Testis (tissue), 3 donors: ENCODE results near the gene ANK2. TPM values are rescaled to one million over a fixed set of nuclear protein-coding genes. Genes with fewer than 3 reads are reported as not detected.

ENCODE experiments used
- DNase-seq: peaks from one replicate; pipeline ENCODE4 v3.0.0-alpha.2; 2019
- H3K27ac ChIP-seq, 2 donors: fragments of 200-600 bp; sonication (generic); one replicate each; pipeline ENCODE4 v1.5.1; 2019
- H3K27me3 ChIP-seq: fragments of 200-600 bp; sonication (generic); one replicate; pipeline ENCODE4 v1.5.1; 2019
- H3K36me3 ChIP-seq: fragments of 200-600 bp; sonication (generic); one replicate; pipeline ENCODE4 v1.5.1; 2017; ENCODE audit warnings: low read depth; ENCODE audit errors: missing control alignments
- H3K4me1 ChIP-seq: fragments of 200-600 bp; sonication (generic); one replicate; pipeline ENCODE4 v1.5.1; 2019
- H3K4me3 ChIP-seq, 2 donors: fragments of 200-600 bp; sonication (generic); one replicate each; pipeline ENCODE4 v1.5.1; 2017 to 2019
- H3K9me3 ChIP-seq: fragments of 200-600 bp; sonication (generic); one replicate; pipeline ENCODE4 v1.5.1; 2017
- POLR2A ChIP-seq: fragments of 450-650 bp; IDR thresholded peaks from one replicate; pipeline ENCODE4 v1.6.1; 2017; ENCODE audit warnings: antibody characterized with exemption, mild to moderate bottlenecking, moderate library complexity
- WGBS, 2 donors: methylation state at CpG; one replicate each; pipeline ENCODE4 v1.1.5; 2018; 5-methylcytosine and 5-hydroxymethylcytosine counted together
- intact Hi-C: fragments of 100-400 bp; cut with DNase I; formaldehyde crosslinking; loops from one replicate; pipeline ENCODE4 v1.15.1; 2023; ENCODE audit warnings: low total_unique reads
- microRNA counts, 2 donors: library from miRNA; unstranded; fragments of <30 nt; microRNA quantifications; one replicate each; lab custom pipeline; 2016
- microRNA-seq, 2 donors: library from miRNA; unstranded; fragments of <30 nt; microRNA quantifications; one replicate each; pipeline ENCODE4, GENCODE V29; 2016; ENCODE audit warnings: borderline number of aligned reads in 2 of 2, borderline replicate concordance in 1 of 2
- polyA plus RNA-seq: library from polyadenylated mRNA; stranded (reverse); fragments of 350-450 nt; fragmentation: Illumina TruSeq; extraction: RNeasy Lipid Tissue Mini Kit (QIAGEN cat#74804); gene quantifications from one replicate; pipeline ENCODE4 v1.2.3, GENCODE V29; 2014; ENCODE audit warnings: low read depth, low replicate concordance; ENCODE audit not compliant: insufficient read depth
- small RNA-seq, 2 donors: library from RNA; depleted of rRNA; stranded (forward); fragments of <200 nt; gene quantifications; one replicate each; pipeline ENCODE3, GENCODE V24; 2016
- total RNA-seq, 2 donors: library from RNA; depleted of rRNA; stranded (reverse); fragments of >200 nt; gene quantifications; one replicate each; pipeline ENCODE4 v1.2.3, GENCODE V29; 2016
- TF ChIP-seq, protein P1 (sequence below), 3 experiments: fragments of 450-650 bp in 2 of 3; fragments of 200-600 bp in 1 of 3; sonication (generic) in 1 of 3; IDR thresholded peaks; one replicate each; pipeline ENCODE4 v1.5.1; 2016 to 2019; ENCODE audit warnings: antibody characterized with exemption in 3 of 3, mild to moderate bottlenecking in 2 of 3, moderate library complexity in 1 of 3

ANK2 gene
- total and polyA plus RNA-seq, 3 donors from 2014 or later, result 28.0 to 40.0 (median 28.6) TPM

DNA sequence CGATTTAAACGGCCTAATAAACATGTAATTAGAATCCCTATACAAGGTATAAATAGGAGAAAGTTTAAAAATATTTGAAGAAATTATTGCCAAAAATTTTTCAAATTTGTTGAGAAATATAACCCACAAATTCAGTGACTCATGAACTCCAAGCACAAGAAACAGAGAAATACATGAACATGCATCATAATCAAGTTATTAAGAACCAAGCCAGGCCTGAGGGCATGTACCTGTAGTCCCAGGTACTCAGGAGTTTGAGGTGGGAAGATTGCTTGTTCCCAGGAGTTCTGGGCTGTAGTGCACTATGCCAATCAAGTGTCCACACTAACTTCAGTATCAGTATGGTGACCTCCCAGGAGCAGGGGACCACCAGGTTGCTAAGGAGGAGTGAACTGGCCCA is 370.2 kb downstream of the ANK2 start:
- 92 to 96% methylated on average over 2 of the region's 2 CpGs for WGBS, 2 donors
- no peaks in the 10 kb centered on the region for H3K27me3 ChIP-seq
- no peak for DNase-seq
- no peak overlapping the region for H3K4me3 ChIP-seq
- no peak for TF ChIP-seq POLR2A
- TF ChIP-seq, protein P1, sequence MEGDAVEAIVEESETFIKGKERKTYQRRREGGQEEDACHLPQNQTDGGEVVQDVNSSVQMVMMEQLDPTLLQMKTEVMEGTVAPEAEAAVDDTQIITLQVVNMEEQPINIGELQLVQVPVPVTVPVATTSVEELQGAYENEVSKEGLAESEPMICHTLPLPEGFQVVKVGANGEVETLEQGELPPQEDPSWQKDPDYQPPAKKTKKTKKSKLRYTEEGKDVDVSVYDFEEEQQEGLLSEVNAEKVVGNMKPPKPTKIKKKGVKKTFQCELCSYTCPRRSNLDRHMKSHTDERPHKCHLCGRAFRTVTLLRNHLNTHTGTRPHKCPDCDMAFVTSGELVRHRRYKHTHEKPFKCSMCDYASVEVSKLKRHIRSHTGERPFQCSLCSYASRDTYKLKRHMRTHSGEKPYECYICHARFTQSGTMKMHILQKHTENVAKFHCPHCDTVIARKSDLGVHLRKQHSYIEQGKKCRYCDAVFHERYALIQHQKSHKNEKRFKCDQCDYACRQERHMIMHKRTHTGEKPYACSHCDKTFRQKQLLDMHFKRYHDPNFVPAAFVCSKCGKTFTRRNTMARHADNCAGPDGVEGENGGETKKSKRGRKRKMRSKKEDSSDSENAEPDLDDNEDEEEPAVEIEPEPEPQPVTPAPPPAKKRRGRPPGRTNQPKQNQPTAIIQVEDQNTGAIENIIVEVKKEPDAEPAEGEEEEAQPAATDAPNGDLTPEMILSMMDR (IDR thresholded peaks at IDR 0.05), result no peak
- H3K27ac ChIP-seq, result no peak overlapping the region
- intact Hi-C loops, result no loop called here
- H3K4me1 ChIP-seq, result no peaks in the 10 kb centered on the region
- no peaks in the 10 kb centered on the region for H3K9me3 ChIP-seq
- no peaks in the 10 kb centered on the region for H3K36me3 ChIP-seq

DNA sequence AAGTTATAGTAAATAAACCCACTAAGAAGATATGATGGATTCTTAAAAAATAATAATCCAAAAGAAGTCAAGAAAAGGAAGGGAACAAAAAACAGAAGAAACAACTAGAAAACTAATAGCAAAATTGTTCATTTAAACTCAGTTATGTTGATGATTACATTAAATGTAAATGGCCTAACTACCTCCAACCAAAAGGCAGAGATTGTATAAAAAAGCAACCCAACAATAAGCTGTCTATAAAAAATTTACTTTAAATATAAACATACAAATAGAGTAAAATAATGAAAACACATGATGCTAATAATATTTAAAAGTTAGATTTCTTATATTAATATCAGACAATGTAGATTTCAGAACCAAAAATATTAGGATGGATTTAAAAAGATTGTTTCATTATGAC is 371.5 kb downstream of the ANK2 start:
- Histone ChIP-seq H3K36me3 (no peaks in the 10 kb centered on the region), H3K27me3 (no peaks in the 10 kb centered on the region), H3K9me3 (no peaks in the 10 kb centered on the region), H3K27ac (no peak overlapping the region), H3K4me1 (no peaks in the 10 kb centered on the region), H3K4me3 (no peak overlapping the region)
- TF ChIP-seq, protein P1 (IDR thresholded peaks at IDR 0.05), result no peak
- TF ChIP-seq POLR2A, result no peak
- DNase-seq, result no peak
- intact Hi-C loops, result no loop called here

DNA sequence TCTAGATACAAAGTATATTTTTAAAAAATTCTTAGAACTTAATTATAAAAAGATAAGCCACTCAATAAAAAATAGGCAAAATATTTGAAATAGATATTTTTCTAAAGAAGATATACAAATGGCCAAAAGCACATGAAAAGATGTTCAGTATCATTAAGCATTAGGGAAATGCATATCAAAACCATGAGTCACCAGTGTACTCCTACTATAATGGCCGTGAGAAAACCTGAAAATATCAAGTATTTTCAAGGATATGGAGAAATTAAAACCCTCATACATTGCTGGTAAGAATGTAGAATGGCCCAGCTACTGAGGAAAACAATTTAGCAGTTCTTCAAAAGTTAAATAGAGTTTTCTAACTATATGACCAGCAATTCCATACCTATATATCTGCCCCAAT is 374.2 kb downstream of the ANK2 start:
- H3K4me1 ChIP-seq, result no peaks in the 10 kb centered on the region
- no peak overlapping the region for H3K4me3 ChIP-seq
- no peaks in the 10 kb centered on the region for H3K9me3 ChIP-seq
- H3K27me3 ChIP-seq, result no peaks in the 10 kb centered on the region
- H3K27ac ChIP-seq, result no peak overlapping the region
- H3K36me3 ChIP-seq, result no peaks in the 10 kb centered on the region
- no peak for DNase-seq
- WGBS, 2 donors, result 66 to 77% methylated on average over 1 of the region's 1 CpG
- intact Hi-C loops, result no loop called here
- TF ChIP-seq POLR2A, result no peak
- TF ChIP-seq, protein P1 (IDR thresholded peaks at IDR 0.05), result no peak

DNA sequence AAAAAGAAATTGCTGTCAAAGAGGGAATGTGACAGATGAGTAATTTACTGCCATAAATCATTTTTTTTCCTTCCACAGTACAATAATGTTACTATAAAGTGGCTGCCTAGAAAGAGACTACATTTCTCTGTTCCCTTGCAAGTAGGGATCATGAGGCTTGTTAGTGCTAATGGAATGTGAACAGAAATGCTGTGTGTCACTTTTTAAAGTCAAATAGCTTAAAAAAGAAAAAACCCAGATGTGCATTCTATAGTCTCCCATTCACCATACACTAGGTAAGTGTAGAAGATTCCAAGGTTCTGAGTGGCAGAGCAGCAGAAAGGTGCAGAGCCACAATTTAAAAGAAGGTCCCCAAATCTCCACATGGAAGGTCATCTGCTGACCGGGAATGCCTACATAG is 383.7 kb downstream of the ANK2 start:
- DNase-seq, result no peak
- Histone ChIP-seq H3K4me1 (peaks cover 7% of the 10 kb centered on the region), H3K27ac (no peak overlapping the region), H3K36me3 (no peaks in the 10 kb centered on the region), H3K9me3 (no peaks in the 10 kb centered on the region), H3K27me3 (no peaks in the 10 kb centered on the region), H3K4me3 (no peak overlapping the region)
- WGBS, 2 donors, result 95 to 100% methylated on average over 1 of the region's 1 CpG
- no peak for TF ChIP-seq POLR2A
- TF ChIP-seq, protein P1 (IDR thresholded peaks at IDR 0.05), result no peak
- intact Hi-C loops, result no loop called here

MicroRNAs encoded within 50 kb of the gene (microRNA counts, 767-probe panel; counts per million panel counts)
- microRNA hsa-miR-1243 (lab: Ali Mortazavi, UCI), result 0 to 152 counts per million in 2 donors

Small RNAs within 50 kb of the gene (microRNA-seq; reads per million reads assigned to microRNA genes)
- gene MIR1243 (0 to 2.1 reads per million in 2 donors), gene MIR8082 (0 reads per million in 2 donors)

Small RNAs within 50 kb of the gene (small RNA-seq; reads per million reads assigned to genes)
- gene MIR8082 (0 reads per million in 2 donors), gene RN7SL184P (0 reads per million in 2 donors), gene RNU1-138P (0 reads per million in 2 donors)
